Measurements from ENCODE around the gene ZMIZ1.
A peak's percentile ranks its signal among the peaks of the same experiment; 100 is the strongest.

Gene ZMIZ1

GRCh38 chr10:79125092-79125491 lies 56.3 kb downstream of the ZMIZ1 start:
- DNase-seq: no peak

DNA sequence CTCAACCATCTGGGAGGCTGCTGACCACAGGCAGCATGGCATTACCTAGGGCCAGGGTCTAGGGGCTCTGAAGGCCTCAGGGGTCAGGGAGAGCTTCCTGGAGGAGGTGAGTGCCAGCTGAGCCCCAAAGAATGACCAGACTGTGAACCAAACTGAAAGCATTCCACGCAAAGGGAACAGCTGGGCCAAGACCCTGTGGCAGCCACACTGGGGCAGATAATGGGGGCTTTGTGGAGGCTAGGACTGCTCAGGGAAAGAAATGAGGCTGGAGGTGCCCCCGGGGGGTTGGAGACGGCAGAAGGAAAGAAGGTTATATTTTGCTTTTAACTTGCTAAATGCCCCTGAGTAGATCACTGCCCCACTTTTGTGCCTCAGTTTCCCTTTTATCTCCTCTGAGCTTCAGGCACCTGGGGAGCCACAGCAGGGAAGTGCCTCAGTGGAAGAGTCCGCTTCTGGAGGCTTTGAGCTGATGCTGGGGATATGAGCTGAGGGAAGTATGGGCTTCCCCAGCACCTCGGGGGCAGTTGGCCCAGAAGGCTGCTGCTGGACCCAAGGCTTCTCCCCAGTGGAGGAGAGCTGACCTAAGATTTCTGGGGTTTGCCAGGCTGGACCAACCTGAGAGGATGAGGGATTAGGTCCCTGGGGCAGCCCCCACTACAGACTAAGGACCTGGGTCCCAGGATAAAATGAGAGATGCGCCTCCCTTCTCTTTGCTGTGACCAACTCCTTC lies 57.8 kb downstream of the ZMIZ1 start:
- no peak for DNase-seq

DNA sequence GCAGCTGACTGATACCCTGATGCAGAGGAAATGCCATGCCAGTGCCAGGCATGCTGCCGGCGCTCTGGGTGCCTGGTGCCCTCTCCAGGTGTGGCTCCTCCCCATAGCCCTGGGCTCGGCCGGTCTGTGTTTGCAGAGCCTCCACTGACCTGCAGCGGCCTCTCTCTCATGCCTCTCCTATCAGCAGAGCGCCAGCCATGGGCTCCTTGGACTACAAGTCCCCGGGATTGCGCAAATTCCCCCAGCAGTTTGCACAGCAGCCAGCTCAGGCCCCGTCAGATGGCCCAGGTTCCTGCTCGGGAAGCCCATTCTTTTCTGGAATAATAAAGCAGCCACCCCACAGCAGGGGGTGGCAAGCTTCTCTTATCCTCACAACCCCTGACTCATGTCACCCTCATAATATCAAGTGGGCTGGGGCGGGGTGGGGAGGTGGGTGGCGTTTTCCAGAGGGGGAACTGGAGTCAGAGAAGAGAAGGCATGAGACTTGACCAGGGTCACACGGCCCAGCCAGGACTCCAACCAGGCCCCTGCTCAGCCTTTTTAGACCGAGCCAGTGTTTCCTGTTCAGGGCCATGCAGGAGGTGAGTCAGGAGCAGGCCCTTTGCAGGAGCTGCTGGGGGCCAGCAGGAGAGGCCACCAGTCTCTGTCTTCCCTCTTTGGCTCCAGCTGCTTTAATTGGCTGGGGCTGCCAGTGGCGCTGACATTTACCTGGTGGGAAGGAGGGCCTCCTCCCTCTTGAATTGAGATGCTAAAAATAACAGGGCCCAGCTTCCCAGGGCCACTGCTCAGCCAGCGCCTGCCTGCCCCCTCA lies 58.6 kb downstream of the ZMIZ1 start:
- DNase-seq: peak; percentile 80

GRCh38 chr10:79128241-79128922 lies 59.6 kb downstream of the ZMIZ1 start:
- no peak for DNase-seq

DNA sequence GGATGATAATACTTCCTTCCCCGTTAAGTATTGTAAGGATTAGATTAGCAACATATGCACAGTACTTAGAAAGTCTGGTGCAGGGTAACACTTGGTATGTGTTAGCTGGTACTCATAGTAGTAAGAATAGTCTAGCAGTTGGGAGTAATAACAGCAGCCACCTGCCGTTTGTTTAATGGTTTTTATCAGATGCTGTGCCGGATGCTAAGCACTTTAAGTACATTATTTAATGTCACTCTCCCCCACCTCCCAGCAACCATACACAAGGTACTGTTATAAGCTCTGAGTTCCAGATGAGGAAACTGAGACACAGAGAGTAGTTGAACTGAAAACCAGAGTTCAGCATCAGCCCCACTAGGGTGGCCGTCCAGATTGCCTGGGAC lies 60.1 kb downstream of the ZMIZ1 start:
- DNase-seq: peak; percentile 58

- DNase-seq: peak; percentile 67
Measured at GRCh38 chr10:79129361-79129997, 60.7 kb downstream of the ZMIZ1 start.

GRCh38 chr10:79130255-79130654 lies 61.5 kb downstream of the ZMIZ1 start:
- no peak for DNase-seq

GRCh38 chr10:79130846-79131245 lies 62.1 kb downstream of the ZMIZ1 start:
- no peak for DNase-seq

DNA sequence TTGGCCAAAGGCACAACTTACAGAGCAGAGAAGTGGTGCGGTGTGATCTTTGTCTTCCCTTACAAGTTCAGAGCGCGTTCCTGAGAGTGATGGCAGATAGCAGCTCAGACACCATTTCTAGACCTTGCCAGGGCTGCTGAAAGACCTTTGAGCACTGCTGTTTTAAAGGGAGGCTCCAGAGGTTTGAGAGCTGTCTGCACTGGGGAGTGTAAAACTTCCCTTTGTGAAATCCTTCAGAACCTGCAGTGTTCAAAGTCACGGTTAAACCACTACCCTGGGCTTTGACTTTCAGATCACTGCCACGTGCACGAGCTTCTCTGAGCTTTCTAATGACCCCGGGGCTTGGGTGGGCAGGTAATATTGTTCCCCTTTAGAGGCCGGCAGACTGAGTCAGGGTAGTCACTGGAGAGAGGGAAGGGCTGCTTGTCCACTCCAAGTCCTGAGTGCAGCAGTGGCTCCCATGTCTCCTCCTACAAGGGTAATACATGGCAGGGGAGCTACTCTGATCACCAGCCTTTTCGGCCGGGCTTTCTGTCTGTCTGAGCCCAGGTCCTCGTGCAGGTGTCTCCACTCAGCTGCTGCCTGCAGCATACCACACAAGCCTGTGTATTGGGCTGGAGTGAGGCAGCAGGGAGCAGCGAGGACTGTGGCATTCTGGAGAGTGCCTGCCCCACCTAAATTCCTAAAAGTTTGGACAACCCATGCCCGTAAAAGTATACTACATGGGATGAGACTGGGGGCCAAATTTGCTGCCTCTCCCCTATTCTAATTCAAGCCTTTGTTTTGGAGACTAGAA lies 63.3 kb downstream of the ZMIZ1 start:
- no peak for DNase-seq

- DNase-seq: peak; percentile 80
Measured at GRCh38 chr10:79132681-79133381, 64.1 kb downstream of the ZMIZ1 start.

DNA sequence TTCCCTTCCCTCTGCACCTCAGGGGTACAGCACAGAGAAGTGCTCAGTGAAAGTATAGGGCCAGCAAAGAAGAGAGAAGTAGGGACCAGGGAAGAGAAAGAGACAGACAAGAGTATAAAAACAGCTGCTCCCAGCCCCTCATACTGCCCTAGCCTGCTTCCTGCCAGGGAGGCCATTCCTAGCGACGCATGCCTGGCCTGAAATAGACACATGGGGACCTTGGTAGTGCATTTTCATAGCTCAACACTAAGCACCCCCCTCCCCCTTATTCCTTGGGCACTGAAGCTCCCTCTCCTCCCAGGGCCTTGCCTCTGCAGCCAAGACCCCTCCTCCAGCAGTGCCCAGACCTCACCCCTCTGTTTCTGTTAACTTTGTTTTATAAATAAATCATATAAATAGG lies 64.7 kb downstream of the ZMIZ1 start:
- DNase-seq: no peak

GRCh38 chr10:79135790-79136189 lies 67.0 kb downstream of the ZMIZ1 start:
- DNase-seq: no peak

DNA sequence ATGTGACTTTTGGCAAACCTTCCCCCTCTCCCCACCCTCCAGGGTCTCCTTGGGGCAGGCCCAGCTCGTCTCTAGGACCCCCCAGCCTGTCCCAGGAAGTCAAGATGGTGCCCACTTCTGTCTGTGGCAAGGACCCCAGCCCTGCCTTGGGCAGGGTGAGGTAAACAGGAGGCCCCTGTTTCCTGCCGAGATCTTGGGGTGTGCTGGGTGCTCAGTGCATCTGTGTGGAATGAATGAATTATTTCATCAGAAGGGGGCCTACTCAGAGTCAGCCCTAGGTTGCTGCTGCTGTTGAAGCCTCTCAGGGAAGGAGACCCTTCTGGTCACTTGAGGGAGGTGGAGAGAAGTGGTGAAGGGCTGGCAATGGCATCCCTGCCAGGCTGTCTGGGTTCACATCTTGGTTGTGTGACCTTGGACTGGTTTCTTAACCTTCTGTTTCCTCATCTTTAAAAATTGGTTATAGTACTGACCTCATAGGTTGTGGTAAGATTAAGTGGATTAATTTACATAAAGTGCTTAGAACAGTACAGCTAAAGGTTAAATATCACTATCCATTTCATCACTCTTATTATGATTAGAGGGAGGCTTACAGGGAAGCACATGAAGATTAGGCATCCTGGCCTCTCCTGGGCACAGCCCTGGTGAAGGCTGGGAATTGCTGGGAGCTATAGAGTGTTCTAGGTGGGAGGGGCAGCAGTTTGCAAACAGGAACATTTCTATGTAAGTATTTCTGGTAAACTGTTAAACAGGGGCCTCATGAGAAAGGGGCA lies 67.7 kb downstream of the ZMIZ1 start:
- DNase-seq: peak; percentile 62

GRCh38 chr10:79137300-79137756 lies 68.6 kb downstream of the ZMIZ1 start:
- DNase-seq: no peak

DNA sequence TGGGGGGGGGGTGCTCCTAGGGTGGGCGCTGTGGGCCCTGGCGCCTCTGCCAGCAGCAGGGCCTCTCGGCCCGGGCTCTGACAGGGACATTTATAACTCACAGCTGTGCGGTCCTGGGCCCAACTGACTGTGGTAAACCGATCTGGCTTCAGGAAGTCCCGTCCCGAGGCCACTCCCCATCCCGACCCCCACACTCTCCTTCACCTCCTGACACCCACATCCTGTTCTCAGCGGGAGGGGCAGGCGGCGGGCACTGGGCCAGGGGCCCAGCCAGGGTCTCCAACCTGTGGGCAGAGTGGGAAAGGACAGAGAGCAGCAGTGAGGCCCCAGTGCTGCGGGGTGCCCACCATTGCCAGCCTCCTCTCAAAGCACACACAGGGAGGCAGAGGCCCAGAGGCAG lies 69.1 kb downstream of the ZMIZ1 start:
- DNase-seq: peak; percentile 96

GRCh38 chr10:79138449-79139123 lies 69.8 kb downstream of the ZMIZ1 start:
- no peak for DNase-seq

- peak; percentile 70 for DNase-seq
Measured at GRCh38 chr10:79139124-79139835, 70.5 kb downstream of the ZMIZ1 start.

- no peak for DNase-seq
Measured at GRCh38 chr10:79140085-79140793, 71.5 kb downstream of the ZMIZ1 start.

GRCh38 chr10:79140855-79141254 lies 72.1 kb downstream of the ZMIZ1 start:
- no peak for DNase-seq

Measured in hematopoietic multipotent progenitor cell treated with erythropoietin and hydrocortisone succinate and interleukin-3 and kit ligand, for 4 days (in vitro differentiated cells).